ENCODE measurements around the gene TBCD.

DNA sequence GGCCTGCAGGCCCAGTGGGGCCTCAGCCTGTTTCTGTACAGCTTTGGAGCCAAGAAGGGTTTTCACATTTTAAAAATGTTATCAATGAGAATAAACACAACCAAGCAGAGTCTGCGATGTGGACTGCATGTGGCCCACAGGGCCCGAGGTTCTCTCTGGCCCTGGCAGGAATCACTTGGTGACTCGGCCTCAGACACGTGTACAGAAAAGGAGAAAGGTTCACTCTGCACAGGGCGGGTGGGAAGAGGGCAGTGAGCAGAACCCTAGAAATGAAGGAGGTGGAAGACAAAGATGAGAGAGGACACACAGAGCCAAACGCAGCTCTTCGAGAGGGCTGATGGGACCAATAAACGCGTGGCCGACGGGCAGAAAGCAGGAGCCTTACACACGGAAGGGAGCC is 99.5 kb downstream of the TBCD start:
- no peak for TF ChIP-seq CTCF (conservative IDR thresholded peaks at IDR 0.05)
- no peak for TF ChIP-seq ZFX (IDR thresholded peaks at IDR 0.05)

Data from C4-2B (cell line).